Memory B cell (primary cell): ENCODE results near the gene NNMT.
A peak's percentile ranks its signal among the peaks of the same experiment; 100 is the strongest.

Experiments used
- ATAC-seq: fragments of 150-1000 bp; cut with Tn5 transposase; 2 replicates; pipeline ENCODE4 v1.10.0; 2021; ENCODE audit warnings: low read depth, mild to moderate bottlenecking, moderate library complexity
- DNase-seq, 2 donors: peaks; one replicate each; pipeline ENCODE4 v3.0.0; 2022; ENCODE audit warnings: low spot score in 2 of 2
- H3K27ac Mint-ChIP-seq: one replicate; pipeline ENCODE4 v1.8.0; 2022; ENCODE audit warnings: mild to moderate bottlenecking, moderate library complexity, mixed read lengths
- H3K27me3 Mint-ChIP-seq: one replicate; pipeline ENCODE4 v1.8.0; 2022; ENCODE audit warnings: mixed read lengths
- H3K36me3 Mint-ChIP-seq: one replicate; pipeline ENCODE4 v1.8.0; 2022; ENCODE audit warnings: mild to moderate bottlenecking, mixed read lengths
- H3K4me1 Mint-ChIP-seq: one replicate; pipeline ENCODE4 v1.8.0; 2022; ENCODE audit warnings: mixed read lengths
- H3K4me3 Mint-ChIP-seq: one replicate; pipeline ENCODE4 v1.8.0; 2022; ENCODE audit warnings: mild to moderate bottlenecking, moderate library complexity, mixed read lengths
- H3K9me3 Mint-ChIP-seq: one replicate; pipeline ENCODE4 v1.8.0; 2022; ENCODE audit warnings: mixed read lengths

Gene NNMT

DNA sequence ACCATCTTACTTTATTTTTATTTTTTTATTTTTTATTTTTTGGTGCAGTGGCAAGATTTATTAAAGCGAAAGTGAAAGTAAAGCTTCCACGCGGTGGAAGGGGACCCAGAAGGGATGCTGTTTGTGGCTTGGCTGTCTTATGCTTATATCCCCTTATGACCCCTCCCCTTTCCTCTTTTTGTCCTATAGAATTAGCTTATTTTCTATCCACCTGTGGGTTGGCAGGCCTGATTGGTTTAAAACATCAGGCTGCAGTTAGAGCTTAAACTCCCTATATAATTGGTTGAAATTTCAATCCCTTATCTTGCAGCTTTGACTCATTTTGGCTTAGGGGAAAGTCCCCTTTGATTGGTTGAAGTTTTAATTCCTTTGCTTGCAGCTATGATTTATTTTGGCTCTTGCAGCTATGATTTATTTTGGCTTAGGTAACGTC is 50.5 kb downstream of the NNMT start:
- no peaks in the 10 kb centered on the region for H3K27me3 Mint-ChIP-seq
- DNase-seq = no peak
- peak overlapping the region; percentile 52 for H3K4me3 Mint-ChIP-seq
- ATAC-seq = peak; percentile 35
- H3K4me1 Mint-ChIP-seq = no peaks in the 10 kb centered on the region
- H3K36me3 Mint-ChIP-seq = no peaks in the 10 kb centered on the region
- no peak overlapping the region for H3K27ac Mint-ChIP-seq
- no peaks in the 10 kb centered on the region for H3K9me3 Mint-ChIP-seq

DNA sequence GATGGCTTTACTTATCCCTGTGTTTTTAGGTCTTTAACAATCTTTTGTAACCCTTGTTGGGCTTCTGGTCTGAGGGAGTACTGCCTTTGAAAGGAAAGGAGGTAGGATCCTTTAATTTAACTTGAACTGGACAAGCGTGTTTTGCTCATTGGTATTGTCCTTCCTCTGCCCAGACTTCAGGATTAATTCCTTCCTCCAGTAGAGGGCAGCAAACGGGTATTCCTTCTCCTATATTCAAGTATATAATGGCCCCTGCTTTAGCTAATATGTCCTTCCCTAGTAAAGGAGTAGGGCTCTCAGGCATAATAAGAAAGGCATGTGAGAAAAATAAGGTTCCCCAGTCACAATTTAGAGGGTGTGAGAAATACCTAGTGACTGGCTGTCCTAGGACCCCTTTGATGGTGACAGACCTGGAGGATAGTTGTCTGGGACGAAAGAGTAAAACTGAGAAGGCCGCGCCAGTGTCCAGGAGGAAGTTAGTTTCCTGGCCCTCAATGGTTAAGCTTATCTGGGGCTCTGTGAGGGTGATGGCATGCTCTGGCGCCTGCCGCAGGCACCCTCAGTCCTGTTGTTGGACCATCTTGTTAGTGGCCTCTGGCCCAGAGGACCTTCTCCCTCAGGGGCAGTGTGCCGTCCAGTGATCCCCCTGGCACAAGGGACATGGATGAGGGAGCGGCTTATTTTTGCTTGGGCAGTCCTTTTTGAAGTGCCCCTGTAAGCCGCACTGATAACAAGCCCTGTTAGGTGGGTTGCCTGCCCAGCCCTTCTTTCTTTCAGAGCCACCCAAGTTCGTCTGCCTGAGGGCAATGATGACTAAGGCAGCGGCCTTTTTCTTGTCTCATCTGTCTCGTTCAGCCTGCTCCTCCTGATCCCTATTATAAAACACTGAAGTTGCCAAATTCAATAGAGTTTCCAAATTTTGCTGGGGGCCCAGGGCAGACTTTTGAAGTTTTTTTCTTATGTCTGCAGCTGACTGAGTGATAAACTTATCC is 52.3 kb downstream of the NNMT start:
- H3K27ac Mint-ChIP-seq = no peak overlapping the region
- H3K36me3 Mint-ChIP-seq = no peaks in the 10 kb centered on the region
- DNase-seq (peak; percentile 30 to 40), ATAC-seq (peak; percentile 56)
- H3K4me3 Mint-ChIP-seq = no peak overlapping the region
- no peaks in the 10 kb centered on the region for H3K27me3 Mint-ChIP-seq
- H3K9me3 Mint-ChIP-seq = no peaks in the 10 kb centered on the region
- no peaks in the 10 kb centered on the region for H3K4me1 Mint-ChIP-seq

DNA sequence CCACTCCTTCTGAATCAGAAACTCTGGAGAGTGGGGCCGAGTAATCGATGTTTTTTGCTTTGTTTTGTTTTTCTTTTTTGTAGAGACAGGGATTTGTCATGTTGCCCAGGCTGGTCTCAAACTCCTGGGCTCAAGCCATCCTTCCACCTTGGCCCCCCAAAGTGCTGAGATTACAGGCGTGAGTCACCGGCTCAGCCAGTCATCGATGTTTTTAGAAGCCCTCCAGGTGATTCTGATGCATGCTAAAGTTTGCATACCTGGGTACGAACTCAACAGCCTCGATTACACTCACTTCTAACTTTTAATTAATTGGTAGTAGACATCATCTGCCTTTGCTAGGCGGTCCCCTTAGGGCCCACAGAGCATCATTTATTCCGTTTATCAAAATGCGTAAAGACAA is 53.8 kb downstream of the NNMT start:
- H3K9me3 Mint-ChIP-seq = no peaks in the 10 kb centered on the region
- DNase-seq (no peak), ATAC-seq (no peak)
- H3K27me3 Mint-ChIP-seq = no peaks in the 10 kb centered on the region
- H3K36me3 Mint-ChIP-seq = no peaks in the 10 kb centered on the region
- no peak overlapping the region for H3K4me3 Mint-ChIP-seq
- H3K27ac Mint-ChIP-seq = no peak overlapping the region
- H3K4me1 Mint-ChIP-seq = no peaks in the 10 kb centered on the region

DNA sequence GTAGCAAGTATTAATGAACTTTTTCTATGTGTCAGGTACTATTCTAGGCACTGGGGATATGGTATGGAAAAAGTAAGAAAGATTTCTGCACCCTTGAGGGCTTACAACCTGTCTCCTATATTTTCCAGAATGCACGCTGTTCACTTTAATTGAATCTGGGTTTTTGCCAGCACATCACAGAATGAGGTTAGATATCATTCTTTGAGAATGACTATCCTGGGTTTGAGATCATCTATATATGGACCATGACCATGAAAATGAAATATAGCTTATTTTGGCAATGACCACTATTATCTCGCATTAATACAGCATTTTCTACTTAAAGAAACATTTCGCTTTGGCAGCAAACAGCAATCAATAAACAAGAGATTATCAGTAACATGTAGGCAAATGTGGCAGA is 57.2 kb downstream of the NNMT start:
- no peaks in the 10 kb centered on the region for H3K9me3 Mint-ChIP-seq
- peaks cover 3% of the 10 kb centered on the region for H3K27me3 Mint-ChIP-seq
- no peaks in the 10 kb centered on the region for H3K36me3 Mint-ChIP-seq
- no peaks in the 10 kb centered on the region for H3K4me1 Mint-ChIP-seq
- DNase-seq = no peak
- ATAC-seq = no peak
- no peak overlapping the region for H3K4me3 Mint-ChIP-seq
- H3K27ac Mint-ChIP-seq = no peak overlapping the region

DNA sequence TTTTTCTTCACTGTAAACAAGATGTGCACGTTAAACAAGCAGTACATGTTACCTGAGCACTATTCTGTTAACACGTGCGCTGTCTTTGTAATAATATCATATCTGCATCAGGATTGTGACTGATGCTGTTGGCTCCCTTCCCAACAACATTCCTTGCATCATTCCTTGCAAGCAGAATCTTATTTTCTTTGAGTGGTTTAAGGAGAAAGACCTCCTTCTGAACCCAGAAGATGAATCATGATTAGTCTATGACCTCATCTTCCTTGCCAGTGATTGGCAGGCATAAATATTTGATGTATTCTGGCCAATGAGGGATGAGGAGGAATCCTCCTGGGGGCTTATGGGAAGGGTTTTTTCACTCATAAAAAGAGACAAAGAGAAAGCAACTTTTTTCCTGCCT is 57.9 kb downstream of the NNMT start:
- no peaks in the 10 kb centered on the region for H3K36me3 Mint-ChIP-seq
- H3K27ac Mint-ChIP-seq = no peak overlapping the region
- ATAC-seq = no peak
- peaks cover 6% of the 10 kb centered on the region for H3K27me3 Mint-ChIP-seq
- no peaks in the 10 kb centered on the region for H3K9me3 Mint-ChIP-seq
- H3K4me3 Mint-ChIP-seq = no peak overlapping the region
- H3K4me1 Mint-ChIP-seq = no peaks in the 10 kb centered on the region
- DNase-seq = no peak

DNA sequence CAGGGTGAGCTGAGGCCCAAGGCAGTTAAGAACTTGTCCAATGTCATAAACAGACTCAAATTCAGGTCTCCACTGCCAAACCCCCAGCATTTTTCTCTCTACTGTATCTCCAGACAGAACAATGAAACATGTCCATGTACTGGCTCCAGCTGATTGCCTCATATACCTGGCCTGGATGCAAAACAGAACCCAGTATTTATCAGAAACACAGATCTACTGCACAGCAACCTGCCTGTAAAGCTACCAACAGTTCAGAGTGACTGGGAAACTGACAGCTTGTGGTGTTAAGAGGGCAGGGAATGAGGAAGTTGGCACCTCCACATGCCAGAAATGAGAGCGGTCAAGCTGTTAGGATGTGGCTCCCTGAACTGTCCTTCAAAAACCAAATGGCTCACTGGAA is 62.5 kb downstream of the NNMT start:
- Mint-ChIP-seq H3K4me3 (no peak overlapping the region), H3K36me3 (no peaks in the 10 kb centered on the region), H3K27me3 (peaks cover 9% of the 10 kb centered on the region), H3K27ac (no peak overlapping the region), H3K9me3 (no peaks in the 10 kb centered on the region), H3K4me1 (no peaks in the 10 kb centered on the region)
- DNase-seq (no peak), ATAC-seq (no peak)

- no peak for ATAC-seq
- Mint-ChIP-seq H3K9me3 (no peaks in the 10 kb centered on the region), H3K36me3 (no peaks in the 10 kb centered on the region), H3K27me3 (peaks cover 13% of the 10 kb centered on the region), H3K4me3 (no peak overlapping the region), H3K27ac (no peak overlapping the region), H3K4me1 (no peaks in the 10 kb centered on the region)
- no peak for DNase-seq
These were observed 63.1 kb downstream of the NNMT start for GRCh38 chr11:114359342-114359741.

DNA sequence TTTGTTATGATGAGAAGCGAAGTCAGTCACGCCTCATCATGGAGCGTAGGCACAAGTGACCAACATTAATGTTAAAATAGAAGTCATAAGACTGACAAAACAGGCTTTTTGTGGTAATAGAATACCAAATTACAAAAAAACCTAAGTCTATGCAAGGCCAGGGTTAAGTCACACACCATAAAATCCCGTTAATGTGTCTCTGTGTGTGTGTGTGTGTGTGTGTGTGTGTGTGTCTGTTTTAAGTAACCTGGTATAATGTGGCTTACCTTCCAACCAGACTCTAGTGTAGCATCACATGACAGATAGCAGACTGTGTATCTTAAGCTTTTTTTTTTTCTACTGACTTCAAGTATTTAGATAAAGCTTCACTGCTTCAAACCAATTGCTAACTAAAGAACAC is 66.1 kb downstream of the NNMT start:
- Mint-ChIP-seq H3K4me1 (no peaks in the 10 kb centered on the region), H3K36me3 (no peaks in the 10 kb centered on the region), H3K4me3 (no peak overlapping the region), H3K9me3 (no peaks in the 10 kb centered on the region), H3K27me3 (peaks cover 21% of the 10 kb centered on the region), H3K27ac (no peak overlapping the region)
- DNase-seq (no peak), ATAC-seq (no peak)

DNA sequence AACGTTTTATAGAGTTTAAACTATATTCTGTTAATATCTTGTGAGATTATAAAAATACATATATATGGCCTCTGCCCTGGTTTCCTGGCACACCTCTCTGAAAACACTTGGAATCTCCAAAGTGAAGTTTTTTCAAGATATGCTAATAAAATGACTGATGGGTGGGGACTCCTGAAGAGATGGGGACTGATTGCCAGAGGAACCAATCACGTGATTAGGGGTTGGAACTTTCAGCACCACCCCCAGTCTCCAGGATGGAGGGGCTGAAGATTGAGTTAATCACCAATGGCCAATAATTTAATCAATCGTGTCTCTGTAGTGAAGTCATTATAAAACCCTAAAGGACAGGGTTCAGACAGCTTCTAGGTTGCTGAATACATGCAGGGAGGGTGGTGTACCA is 66.8 kb downstream of the NNMT start:
- no peaks in the 10 kb centered on the region for H3K4me1 Mint-ChIP-seq
- peaks cover 21% of the 10 kb centered on the region for H3K27me3 Mint-ChIP-seq
- H3K36me3 Mint-ChIP-seq = no peaks in the 10 kb centered on the region
- DNase-seq (no peak), ATAC-seq (no peak)
- H3K27ac Mint-ChIP-seq = no peak overlapping the region
- H3K9me3 Mint-ChIP-seq = no peaks in the 10 kb centered on the region
- H3K4me3 Mint-ChIP-seq = no peak overlapping the region
